Measurements from ENCODE around the gene KDR.

KDR gene

GRCh38 chr4:55154933-55155332, 29.5 kb upstream of the KDR start:
- H3K9me3 ChIP-seq = no peaks in the 10 kb centered on the region
- TF ChIP-seq CTCF (IDR thresholded peaks at IDR 0.05) = no peak

GRCh38 chr4:55154290-55154880, 29.0 kb upstream of the KDR start:
- H3K4me1 ChIP-seq (ENCODE audit: control insufficient read depth in 1 of 2, insufficient read depth in 1 of 2, low read depth in 1 of 2, low read length in 1 of 2) = no peaks in the 10 kb centered on the region
- no peak overlapping the region for H3K27ac ChIP-seq
- H3K4me3 ChIP-seq (ENCODE audit: low read depth in 1 of 2, low read length in 1 of 2) = no peak overlapping the region
- H3K27me3 ChIP-seq = peaks cover 46% of the 10 kb centered on the region
- H3K9me3 ChIP-seq = no peaks in the 10 kb centered on the region
- no peaks in the 10 kb centered on the region for H3K36me3 ChIP-seq
- no peak for TF ChIP-seq CTCF (IDR thresholded peaks at IDR 0.05)

More at GRCh38 chr4:55154933-55155332, 29.5 kb upstream of the KDR start:
- Histone ChIP-seq H3K4me3 (ENCODE audit: low read depth in 1 of 2, low read length in 1 of 2) (no peak overlapping the region), H3K27me3 (peaks cover 48% of the 10 kb centered on the region), H3K27ac (no peak overlapping the region), H3K36me3 (no peaks in the 10 kb centered on the region), H3K4me1 (ENCODE audit: control insufficient read depth in 1 of 2, insufficient read depth in 1 of 2, low read depth in 1 of 2, low read length in 1 of 2) (no peaks in the 10 kb centered on the region)

GRCh38 chr4:55143858-55144257, 18.5 kb upstream of the KDR start:
- TF ChIP-seq CTCF (IDR thresholded peaks at IDR 0.05) = no peak
- Histone ChIP-seq H3K4me3 (ENCODE audit: low read depth in 1 of 2, low read length in 1 of 2) (no peak overlapping the region), H3K27me3 (no peaks in the 10 kb centered on the region), H3K4me1 (ENCODE audit: control insufficient read depth in 1 of 2, insufficient read depth in 1 of 2, low read depth in 1 of 2, low read length in 1 of 2) (no peaks in the 10 kb centered on the region), H3K9me3 (no peaks in the 10 kb centered on the region), H3K36me3 (no peaks in the 10 kb centered on the region), H3K27ac (no peak overlapping the region)

- H3K9me3 ChIP-seq = no peaks in the 10 kb centered on the region
- H3K36me3 ChIP-seq = no peaks in the 10 kb centered on the region
- no peak overlapping the region for H3K4me3 ChIP-seq (ENCODE audit: low read depth in 1 of 2, low read length in 1 of 2)
- H3K27me3 ChIP-seq = peaks cover 4% of the 10 kb centered on the region
- H3K4me1 ChIP-seq (ENCODE audit: control insufficient read depth in 1 of 2, insufficient read depth in 1 of 2, low read depth in 1 of 2, low read length in 1 of 2) = no peaks in the 10 kb centered on the region
- no peak for TF ChIP-seq CTCF (IDR thresholded peaks at IDR 0.05)
- no peak overlapping the region for H3K27ac ChIP-seq
Observed at GRCh38 chr4:55138367-55138766, 13.0 kb upstream of the KDR start.

- H3K9me3 ChIP-seq = no peaks in the 10 kb centered on the region
- no peak overlapping the region for H3K27ac ChIP-seq
- TF ChIP-seq CTCF (IDR thresholded peaks at IDR 0.05) = no peak
- H3K4me1 ChIP-seq (ENCODE audit: control insufficient read depth in 1 of 2, insufficient read depth in 1 of 2, low read depth in 1 of 2, low read length in 1 of 2) = no peaks in the 10 kb centered on the region
- no peaks in the 10 kb centered on the region for H3K36me3 ChIP-seq
- H3K4me3 ChIP-seq (ENCODE audit: low read depth in 1 of 2, low read length in 1 of 2) = no peak overlapping the region
- peaks cover 4% of the 10 kb centered on the region for H3K27me3 ChIP-seq
Observed at GRCh38 chr4:55136634-55137033, 11.2 kb upstream of the KDR start.

GRCh38 chr4:55133951-55134350, 8.6 kb upstream of the KDR start:
- Histone ChIP-seq H3K27me3 (peaks cover 9% of the 10 kb centered on the region), H3K4me3 (ENCODE audit: low read depth in 1 of 2, low read length in 1 of 2) (no peak overlapping the region), H3K27ac (no peak overlapping the region), H3K36me3 (no peaks in the 10 kb centered on the region), H3K4me1 (ENCODE audit: control insufficient read depth in 1 of 2, insufficient read depth in 1 of 2, low read depth in 1 of 2, low read length in 1 of 2) (no peaks in the 10 kb centered on the region), H3K9me3 (no peaks in the 10 kb centered on the region)
- no peak for TF ChIP-seq CTCF (IDR thresholded peaks at IDR 0.05)

All from neutrophil (primary cell).